Right lobe of liver (tissue), 4 donors: ENCODE results near the gene TEX44.

Experiments used
- CTCF ChIP-seq, 4 donors: fragments of 200-600 bp in 3 of 4; fragments of 450-650 bp in 1 of 4; IDR thresholded peaks; one replicate each; pipeline versions ENCODE4 v1.5.1 to v1.8.0; 2016 to 2022; ENCODE audit warnings: antibody characterized with exemption in 4 of 4, mild to moderate bottlenecking in 2 of 4
- POLR2A ChIP-seq: fragments of 450-650 bp; IDR thresholded peaks from one replicate; pipeline ENCODE4 v1.6.1; 2017; ENCODE audit warnings: antibody characterized with exemption, mild to moderate bottlenecking
- donor health status: DM: no; HTN: no; CAD: no.
- donor health status: DM: no; HTN: no; CAD: no.
- donor health status: DM: no; HTN: yes; CAD: no.

- TF ChIP-seq CTCF (IDR thresholded peaks at IDR 0.05) (no peak), POLR2A (no peak)
Measured at GRCh38 chr2:231579560-231579959, 13.1 kb upstream of the TEX44 start.
